MM.1S (cell line): ENCODE measurements around the gene GJA4.

Source experiments
- DNase-seq: peaks from one replicate; pipeline ENCODE4 v3.0.0-alpha.2; 2015
- H2AFZ ChIP-seq: fragments of 300-600 bp; sonication (generic); 2 replicates; pipeline ENCODE4 v1.6.0; 2016; ENCODE audit warnings: antibody characterized with exemption, low read length
- H3F3A ChIP-seq: fragments of 300-600 bp; sonication (generic); 2 replicates; pipeline ENCODE4 v1.6.1; 2016; ENCODE audit warnings: mild to moderate bottlenecking, antibody characterized with exemption, low read length, moderate library complexity, mixed read lengths; ENCODE audit not compliant: insufficient read depth
- H3K27ac ChIP-seq: fragments of 300-600 bp; sonication (generic); 2 replicates; pipeline ENCODE4 v1.5.1; 2016; ENCODE audit warnings: mild to moderate bottlenecking, low read length
- H3K27me3 ChIP-seq: fragments of 300-600 bp; sonication (generic); replicated peaks from 2 replicates; pipeline ENCODE4 v1.6.0; 2016; ENCODE audit warnings: low read length; ENCODE audit not compliant: insufficient read depth
- H3K36me3 ChIP-seq: fragments of 300-600 bp; sonication (generic); replicated peaks from 2 replicates; pipeline ENCODE4 v1.6.1; 2016; ENCODE audit warnings: mild to moderate bottlenecking, low read length, mixed read lengths; ENCODE audit not compliant: insufficient read depth
- H3K4me1 ChIP-seq: fragments of 300-600 bp; sonication (generic); 2 replicates; pipeline ENCODE4 v1.6.1; 2016; ENCODE audit warnings: low read length, mixed read lengths
- H3K4me2 ChIP-seq: fragments of 300-600 bp; sonication (generic); 2 replicates; pipeline ENCODE4 v1.6.0; 2016; ENCODE audit warnings: low read depth, low read length
- H3K4me3 ChIP-seq: fragments of 300-600 bp; sonication (generic); 2 replicates; pipeline ENCODE4 v1.5.1; 2016; ENCODE audit warnings: low read length, mixed read lengths
- H3K79me2 ChIP-seq: fragments of 300-600 bp; sonication (generic); 2 replicates; pipeline ENCODE4 v1.6.1; 2016; ENCODE audit warnings: mixed run types, low read length, mixed read lengths
- H3K9ac ChIP-seq: fragments of 300-600 bp; sonication (generic); 2 replicates; pipeline ENCODE4 v1.6.1; 2016; ENCODE audit warnings: low read length, mixed read lengths
- H3K9me2 ChIP-seq: fragments of 300-600 bp; sonication (generic); replicated peaks from 2 replicates; pipeline ENCODE4 v1.6.1; 2016; ENCODE audit warnings: mild to moderate bottlenecking, low read length, mixed read lengths; ENCODE audit not compliant: insufficient read depth
- H3K9me3 ChIP-seq: fragments of 300-600 bp; sonication (generic); replicated peaks from 2 replicates; pipeline ENCODE4 v1.6.1; 2016; ENCODE audit warnings: mild to moderate bottlenecking, low read length, mixed read lengths; ENCODE audit not compliant: insufficient read depth
- H4K20me1 ChIP-seq: fragments of 300-600 bp; sonication (generic); 2 replicates; pipeline ENCODE4 v1.6.1; 2016; ENCODE audit warnings: mild to moderate bottlenecking, low read length, moderate library complexity, mixed read lengths; ENCODE audit not compliant: insufficient read depth
- EZH2 ChIP-seq: fragments of 300-600 bp; sonication (generic); optimal IDR thresholded peaks from 2 replicates; pipeline ENCODE3; 2017; ENCODE audit warnings: low read depth, mild to moderate bottlenecking, antibody characterized with exemption, low read length, mixed read lengths
- EZH2phosphoT487 ChIP-seq: fragments of 300-600 bp; sonication (generic); IDR thresholded peaks from 2 replicates; pipeline ENCODE4 v1.6.1; 2018; ENCODE audit warnings: antibody characterized with exemption, low read length
- TF ChIP-seq, protein P1 (sequence below): fragments of 300-600 bp; sonication (generic); IDR thresholded peaks from 2 replicates; pipeline ENCODE4 v1.5.1; 2016; ENCODE audit warnings: antibody characterized with exemption, low read length, mixed read lengths

The GJA4 gene

DNA sequence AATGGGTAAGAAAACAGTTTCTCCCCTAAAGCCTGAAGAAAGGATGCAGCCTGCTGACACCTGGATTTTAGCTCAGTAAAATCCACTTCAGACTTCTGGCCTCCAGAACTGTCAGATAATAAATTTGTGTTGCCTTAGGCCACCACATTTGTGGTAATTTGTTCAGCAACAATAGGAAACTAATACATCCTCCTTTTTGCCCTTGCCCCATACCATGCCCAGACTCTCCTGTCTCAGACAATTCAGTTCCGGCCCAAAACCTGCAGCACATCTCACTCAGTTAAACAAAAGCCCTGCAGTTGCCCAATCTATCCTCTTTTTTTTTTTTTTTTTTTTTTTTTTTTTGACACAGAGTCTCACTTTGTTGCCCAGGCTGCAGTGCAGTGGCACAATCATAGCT lies 40.9 kb downstream of the GJA4 start:
- Histone ChIP-seq H3K4me2 (no peak overlapping the region), H3K9ac (no peak overlapping the region), H3K4me3 (no peak overlapping the region), H2AFZ (no peak overlapping the region), H3K27me3 (no peaks in the 10 kb centered on the region), H3K9me2 (no peaks in the 10 kb centered on the region), H3K79me2 (no peaks in the 10 kb centered on the region), H3K9me3 (no peaks in the 10 kb centered on the region), H3F3A (no peaks in the 10 kb centered on the region), H3K36me3 (no peaks in the 10 kb centered on the region), H3K27ac (no peak overlapping the region), H3K4me1 (no peaks in the 10 kb centered on the region), H4K20me1 (no peaks in the 10 kb centered on the region)
- TF ChIP-seq, protein P1, sequence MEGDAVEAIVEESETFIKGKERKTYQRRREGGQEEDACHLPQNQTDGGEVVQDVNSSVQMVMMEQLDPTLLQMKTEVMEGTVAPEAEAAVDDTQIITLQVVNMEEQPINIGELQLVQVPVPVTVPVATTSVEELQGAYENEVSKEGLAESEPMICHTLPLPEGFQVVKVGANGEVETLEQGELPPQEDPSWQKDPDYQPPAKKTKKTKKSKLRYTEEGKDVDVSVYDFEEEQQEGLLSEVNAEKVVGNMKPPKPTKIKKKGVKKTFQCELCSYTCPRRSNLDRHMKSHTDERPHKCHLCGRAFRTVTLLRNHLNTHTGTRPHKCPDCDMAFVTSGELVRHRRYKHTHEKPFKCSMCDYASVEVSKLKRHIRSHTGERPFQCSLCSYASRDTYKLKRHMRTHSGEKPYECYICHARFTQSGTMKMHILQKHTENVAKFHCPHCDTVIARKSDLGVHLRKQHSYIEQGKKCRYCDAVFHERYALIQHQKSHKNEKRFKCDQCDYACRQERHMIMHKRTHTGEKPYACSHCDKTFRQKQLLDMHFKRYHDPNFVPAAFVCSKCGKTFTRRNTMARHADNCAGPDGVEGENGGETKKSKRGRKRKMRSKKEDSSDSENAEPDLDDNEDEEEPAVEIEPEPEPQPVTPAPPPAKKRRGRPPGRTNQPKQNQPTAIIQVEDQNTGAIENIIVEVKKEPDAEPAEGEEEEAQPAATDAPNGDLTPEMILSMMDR, result no peak
- no peak for TF ChIP-seq EZH2
- TF ChIP-seq EZH2phosphoT487, result no peak
- no peak for DNase-seq

DNA sequence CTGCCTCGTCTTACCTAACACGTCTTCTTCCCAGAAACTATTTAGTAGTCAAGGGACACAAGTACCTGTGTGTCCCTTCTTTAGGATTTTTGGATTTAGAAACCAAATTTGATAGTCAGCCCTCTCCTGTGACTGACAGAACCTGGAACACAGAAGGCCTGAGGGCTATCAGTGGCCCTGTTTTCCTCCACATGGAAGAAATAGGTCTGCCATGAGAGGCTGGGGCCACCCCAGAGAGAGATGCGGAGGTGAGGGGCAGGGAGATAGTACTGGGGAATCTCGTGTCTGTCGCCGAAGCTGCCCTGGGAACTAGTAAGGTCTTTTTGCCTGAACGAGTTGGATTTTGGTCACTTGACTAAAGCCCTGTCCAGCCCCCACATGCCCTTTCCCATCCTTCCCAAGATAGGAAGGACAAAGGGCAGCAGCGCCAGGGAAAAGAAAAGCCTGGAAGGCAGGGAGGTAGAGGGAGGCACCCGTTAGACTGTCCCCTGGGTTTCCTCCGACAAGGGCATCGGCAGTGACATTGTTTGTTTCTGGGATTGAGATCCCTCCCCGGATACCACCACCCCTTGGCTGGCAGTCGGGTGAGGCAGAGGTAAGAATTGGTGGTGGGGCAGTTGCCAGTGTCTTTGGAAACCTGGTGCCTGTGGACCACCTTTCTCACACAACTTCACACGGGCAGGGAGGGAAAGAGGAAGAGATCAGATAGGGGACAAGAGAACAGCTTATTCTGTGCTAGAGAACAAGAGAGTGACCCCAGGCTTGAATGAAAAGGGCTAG lies 46.9 kb downstream of the GJA4 start:
- TF ChIP-seq EZH2 (no peak), EZH2phosphoT487 (no peak)
- TF ChIP-seq, protein P1, result no peak
- no peaks in the 10 kb centered on the region for H4K20me1 ChIP-seq
- no peaks in the 10 kb centered on the region for H3K27me3 ChIP-seq
- H3K4me3 ChIP-seq, result no peak overlapping the region
- no peaks in the 10 kb centered on the region for H3K79me2 ChIP-seq
- H3K27ac ChIP-seq, result no peak overlapping the region
- no peak overlapping the region for H3K4me2 ChIP-seq
- no peak overlapping the region for H3K9ac ChIP-seq
- no peak overlapping the region for H2AFZ ChIP-seq
- no peaks in the 10 kb centered on the region for H3K9me2 ChIP-seq
- no peaks in the 10 kb centered on the region for H3K36me3 ChIP-seq
- no peaks in the 10 kb centered on the region for H3F3A ChIP-seq
- no peaks in the 10 kb centered on the region for H3K9me3 ChIP-seq
- H3K4me1 ChIP-seq, result no peaks in the 10 kb centered on the region
- DNase-seq, result no peak

GRCh38 chr1:34840426-34840825 lies 47.6 kb downstream of the GJA4 start:
- DNase-seq, result no peak
- H3F3A ChIP-seq, result no peaks in the 10 kb centered on the region
- no peaks in the 10 kb centered on the region for H3K27me3 ChIP-seq
- H3K9me2 ChIP-seq, result no peaks in the 10 kb centered on the region
- no peaks in the 10 kb centered on the region for H4K20me1 ChIP-seq
- no peak overlapping the region for H3K4me2 ChIP-seq
- no peak overlapping the region for H3K4me3 ChIP-seq
- H3K27ac ChIP-seq, result no peak overlapping the region
- H3K4me1 ChIP-seq, result no peaks in the 10 kb centered on the region
- H3K79me2 ChIP-seq, result no peaks in the 10 kb centered on the region
- TF ChIP-seq, protein P1, result no peak
- no peak for TF ChIP-seq EZH2phosphoT487
- no peak for TF ChIP-seq EZH2
- H2AFZ ChIP-seq, result no peak overlapping the region
- no peaks in the 10 kb centered on the region for H3K36me3 ChIP-seq
- no peaks in the 10 kb centered on the region for H3K9me3 ChIP-seq
- no peak overlapping the region for H3K9ac ChIP-seq
